KMS-11 (cell line): ENCODE data around the gene MRPL52.

ENCODE experiments used
- H2AFZ ChIP-seq: fragments of 200-600 bp; sonication (generic); 2 replicates; pipeline ENCODE4 v1.6.1; 2016; ENCODE audit warnings: antibody characterized with exemption, mixed run types, low read depth
- H3K27ac ChIP-seq: fragments of 200-600 bp; sonication (generic); 2 replicates; pipeline ENCODE4 v1.6.1; 2016; ENCODE audit warnings: mild to moderate bottlenecking, mixed run types
- H3K27me3 ChIP-seq: fragments of 200-600 bp; sonication (generic); 2 replicates; pipeline ENCODE4 v1.6.1; 2017; ENCODE audit warnings: mild to moderate bottlenecking, low read depth, mixed run types, moderate library complexity; ENCODE audit not compliant: insufficient read depth
- H3K36me3 ChIP-seq: fragments of 200-600 bp; sonication (generic); 2 replicates; pipeline ENCODE4 v1.6.1; 2017; ENCODE audit warnings: mild to moderate bottlenecking, mixed run types; ENCODE audit not compliant: insufficient read depth
- H3K4me1 ChIP-seq: fragments of 200-600 bp; sonication (generic); 2 replicates; pipeline ENCODE4 v1.6.1; 2016; ENCODE audit warnings: mild to moderate bottlenecking, low read depth, mixed run types; ENCODE audit not compliant: poor library complexity, severe bottlenecking
- H3K4me2 ChIP-seq: fragments of 200-600 bp; sonication (generic); 2 replicates; pipeline ENCODE4 v1.7.0; 2016; ENCODE audit warnings: mild to moderate bottlenecking, mixed run types
- H3K4me3 ChIP-seq: fragments of 200-600 bp; sonication (generic); IDR thresholded peaks from 2 replicates; pipeline ENCODE4 v1.6.1; 2017; ENCODE audit warnings: low read depth, low read length, mixed read lengths; ENCODE audit not compliant: insufficient read depth
- H3K79me2 ChIP-seq: fragments of 200-600 bp; sonication (generic); 2 replicates; pipeline ENCODE4 v1.6.1; 2016; ENCODE audit warnings: low read depth, mixed run types; ENCODE audit not compliant: insufficient read depth
- H3K9ac ChIP-seq: fragments of 200-600 bp; sonication (generic); 2 replicates; pipeline ENCODE4 v1.6.1; 2016; ENCODE audit warnings: mild to moderate bottlenecking, mixed run types
- H4K20me1 ChIP-seq: fragments of 200-600 bp; sonication (generic); 2 replicates; pipeline ENCODE4 v1.6.1; 2016; ENCODE audit warnings: mild to moderate bottlenecking, mixed run types; ENCODE audit not compliant: insufficient read depth
- TF ChIP-seq, protein P1 (sequence below): fragments of 200-600 bp; sonication (generic); conservative IDR thresholded peaks from 2 replicates; pipeline ENCODE4 v1.6.1; 2017; ENCODE audit warnings: low read depth, mild to moderate bottlenecking, antibody characterized with exemption, low read length, moderate library complexity, mixed read lengths

The MRPL52 gene

DNA sequence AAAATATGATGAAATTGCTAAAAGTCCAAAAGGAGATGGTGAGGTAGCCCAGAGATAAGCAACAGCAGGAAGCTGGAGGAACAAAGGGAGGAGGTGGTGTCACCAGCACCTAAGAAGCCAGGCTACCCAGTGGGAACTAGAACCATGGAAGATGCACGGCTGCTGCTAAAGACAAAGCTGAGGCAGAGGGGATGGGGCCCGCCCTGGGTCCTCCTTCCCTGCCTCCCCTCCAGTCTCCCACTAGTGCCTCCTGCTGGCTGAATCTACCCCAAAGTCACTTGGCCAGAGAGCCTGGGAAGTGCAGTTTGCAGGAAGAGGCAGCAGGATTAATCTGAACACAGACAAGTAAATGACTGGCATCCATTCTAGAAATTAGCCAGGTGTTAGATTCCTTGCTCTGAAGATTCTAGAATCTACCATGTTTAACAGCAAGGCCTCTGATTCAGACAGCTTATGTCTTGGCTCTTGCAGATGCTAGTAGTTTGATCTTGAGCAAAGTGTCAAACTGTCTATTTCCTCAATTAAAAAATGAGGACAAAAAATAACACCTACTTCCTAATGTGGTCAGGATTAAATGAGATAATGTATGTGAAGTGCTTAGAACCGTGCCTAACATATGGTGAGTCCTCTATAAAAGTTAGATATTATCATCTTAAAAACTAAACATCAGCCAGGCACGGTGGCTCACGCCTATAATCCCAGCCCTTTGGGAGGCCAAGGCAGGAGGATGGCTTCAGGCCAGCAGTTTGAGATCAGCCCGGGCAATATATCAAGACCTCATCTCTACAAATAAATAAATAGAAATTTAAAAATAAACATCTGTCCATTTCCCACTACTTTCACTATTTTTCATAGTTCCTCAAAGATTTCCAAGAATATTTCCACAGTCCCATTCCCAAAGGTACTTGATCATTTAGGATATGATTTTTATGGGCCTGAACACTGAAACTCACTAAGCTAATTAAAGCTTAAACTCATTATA lies 36.0 kb downstream of the MRPL52 start:
- Histone ChIP-seq H2AFZ (no peak overlapping the region), H3K4me3 (no peak overlapping the region), H3K4me1 (peaks cover 14% of the 10 kb centered on the region), H3K9ac (no peak overlapping the region), H4K20me1 (no peaks in the 10 kb centered on the region), H3K27me3 (no peaks in the 10 kb centered on the region), H3K79me2 (no peaks in the 10 kb centered on the region), H3K4me2 (no peak overlapping the region), H3K36me3 (no peaks in the 10 kb centered on the region), H3K27ac (no peak overlapping the region)
- TF ChIP-seq, protein P1, sequence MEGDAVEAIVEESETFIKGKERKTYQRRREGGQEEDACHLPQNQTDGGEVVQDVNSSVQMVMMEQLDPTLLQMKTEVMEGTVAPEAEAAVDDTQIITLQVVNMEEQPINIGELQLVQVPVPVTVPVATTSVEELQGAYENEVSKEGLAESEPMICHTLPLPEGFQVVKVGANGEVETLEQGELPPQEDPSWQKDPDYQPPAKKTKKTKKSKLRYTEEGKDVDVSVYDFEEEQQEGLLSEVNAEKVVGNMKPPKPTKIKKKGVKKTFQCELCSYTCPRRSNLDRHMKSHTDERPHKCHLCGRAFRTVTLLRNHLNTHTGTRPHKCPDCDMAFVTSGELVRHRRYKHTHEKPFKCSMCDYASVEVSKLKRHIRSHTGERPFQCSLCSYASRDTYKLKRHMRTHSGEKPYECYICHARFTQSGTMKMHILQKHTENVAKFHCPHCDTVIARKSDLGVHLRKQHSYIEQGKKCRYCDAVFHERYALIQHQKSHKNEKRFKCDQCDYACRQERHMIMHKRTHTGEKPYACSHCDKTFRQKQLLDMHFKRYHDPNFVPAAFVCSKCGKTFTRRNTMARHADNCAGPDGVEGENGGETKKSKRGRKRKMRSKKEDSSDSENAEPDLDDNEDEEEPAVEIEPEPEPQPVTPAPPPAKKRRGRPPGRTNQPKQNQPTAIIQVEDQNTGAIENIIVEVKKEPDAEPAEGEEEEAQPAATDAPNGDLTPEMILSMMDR = 0 out of 2 replicates have a peak, but pooled peaks have one; percentile 24

DNA sequence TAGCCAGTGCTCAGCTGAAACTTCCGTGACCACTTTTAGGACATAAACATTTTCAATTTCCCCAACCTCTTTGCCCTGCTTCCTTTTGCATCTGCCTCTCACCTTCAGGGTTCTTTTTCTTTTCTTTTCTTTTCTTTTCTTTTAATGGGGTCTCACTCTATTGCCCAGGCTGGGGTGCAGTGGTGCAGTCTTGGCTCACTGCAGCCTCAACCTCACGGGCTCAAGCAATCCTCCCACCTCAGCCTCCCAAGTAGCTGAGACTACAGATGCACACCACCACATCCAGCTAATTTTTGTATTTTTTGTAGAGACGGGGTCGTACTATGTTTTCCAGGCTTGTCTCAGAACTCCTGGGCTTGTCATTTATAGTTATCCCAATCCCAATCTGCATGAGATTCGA lies 37.2 kb downstream of the MRPL52 start:
- TF ChIP-seq, protein P1 = no peak

DNA sequence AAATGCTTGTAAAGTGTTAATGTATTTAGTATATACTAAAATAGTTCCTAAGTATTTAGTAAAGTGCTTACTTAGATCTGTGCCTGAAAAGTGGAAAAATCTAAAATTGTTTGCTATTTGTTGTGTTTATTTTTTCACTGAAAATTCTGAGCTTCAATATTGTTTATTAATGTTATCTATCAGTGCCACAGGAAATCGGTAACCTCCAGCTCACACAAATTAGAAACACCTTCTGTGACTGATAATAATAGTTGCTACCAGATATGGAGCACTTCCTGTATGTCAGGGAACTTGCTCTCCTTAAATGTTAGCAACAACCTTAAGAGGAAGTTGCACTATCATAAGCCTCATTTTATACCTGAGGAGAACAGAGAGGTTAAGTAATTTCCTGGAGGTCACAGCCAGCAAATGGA lies 41.1 kb downstream of the MRPL52 start:
- no peaks in the 10 kb centered on the region for H4K20me1 ChIP-seq
- H3K27me3 ChIP-seq = no peaks in the 10 kb centered on the region
- no peaks in the 10 kb centered on the region for H3K79me2 ChIP-seq
- peak overlapping the region; percentile 95 for H3K4me2 ChIP-seq
- peak overlapping the region; percentile 53; the same call in 1 of the 2 replicates for H2AFZ ChIP-seq
- H3K4me1 ChIP-seq = peaks cover 22% of the 10 kb centered on the region
- H3K27ac ChIP-seq = peak overlapping the region; percentile 69
- H3K4me3 ChIP-seq = no peak overlapping the region
- H3K9ac ChIP-seq = peak overlapping the region; percentile 20; the same call in 1 of the 2 replicates
- TF ChIP-seq, protein P1 = no peak
- no peaks in the 10 kb centered on the region for H3K36me3 ChIP-seq

More for the DNA sequence above, 37.2 kb downstream of the MRPL52 start:
- Histone ChIP-seq H3K9ac (no peak overlapping the region), H4K20me1 (no peaks in the 10 kb centered on the region), H3K4me1 (peaks cover 17% of the 10 kb centered on the region), H3K27me3 (no peaks in the 10 kb centered on the region), H3K4me3 (no peak overlapping the region), H3K27ac (no peak overlapping the region), H3K79me2 (no peaks in the 10 kb centered on the region), H3K36me3 (no peaks in the 10 kb centered on the region), H2AFZ (no peak overlapping the region), H3K4me2 (no peak overlapping the region)

DNA sequence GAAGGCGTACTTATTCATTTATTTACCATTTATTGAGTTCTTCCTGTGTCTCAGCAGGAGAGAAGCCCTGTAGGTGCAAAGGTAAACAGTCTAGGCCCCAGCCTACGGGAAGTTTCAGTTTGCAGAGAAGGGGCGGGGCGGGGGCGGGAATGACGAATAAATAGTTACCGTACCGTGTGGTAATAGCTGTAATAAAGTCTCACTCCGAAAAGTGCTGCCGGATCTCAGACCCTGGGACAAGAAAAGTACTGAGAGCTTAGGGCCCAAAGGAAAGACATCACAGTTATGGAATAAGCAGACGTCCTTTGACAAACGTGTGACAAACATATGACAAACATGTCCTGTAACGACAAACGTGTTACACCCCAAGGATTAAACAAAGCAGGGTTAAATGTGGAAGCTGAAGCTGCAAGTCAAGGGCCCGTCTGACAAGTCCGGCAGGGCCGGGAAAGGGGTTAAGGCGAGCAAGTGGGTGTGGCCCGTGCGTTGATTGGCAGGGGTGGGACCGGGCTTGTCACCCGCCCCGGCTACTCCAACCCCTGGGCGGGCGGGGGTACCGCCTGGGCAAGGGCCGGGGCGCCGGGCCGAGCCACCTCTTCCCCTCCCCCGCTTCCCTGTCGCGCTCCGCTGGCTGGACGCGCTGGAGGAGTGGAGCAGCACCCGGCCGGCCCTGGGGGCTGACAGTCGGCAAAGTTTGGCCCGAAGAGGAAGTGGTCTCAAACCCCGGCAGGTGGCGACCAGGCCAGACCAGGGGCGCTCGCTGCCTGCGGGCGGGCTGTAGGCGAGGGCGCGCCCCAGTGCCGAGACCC lies 41.7 kb downstream of the MRPL52 start, which contains the start of gene LRP10:
TSS of gene LRP10 (plus strand) at position 517 of the 809 bp plus-strand sequence. CDS start 564 bp downstream, outside the sequence.
- no peaks in the 10 kb centered on the region for H3K79me2 ChIP-seq
- H3K27me3 ChIP-seq = no peaks in the 10 kb centered on the region
- H3K4me1 ChIP-seq = peaks cover 22% of the 10 kb centered on the region
- peak within 1 kb of the TSS; percentile 95 for H3K4me2 ChIP-seq
- TF ChIP-seq, protein P1 = no peak
- H4K20me1 ChIP-seq = no peaks in the 10 kb centered on the region
- H3K36me3 ChIP-seq = no peaks in the 10 kb centered on the region
- H3K9ac ChIP-seq = peak within 1 kb of the TSS; percentile 58
- H3K4me3 ChIP-seq = no peak within 1 kb of the TSS
- H3K27ac ChIP-seq = peak within 1 kb of the TSS; percentile 69
- peak within 1 kb of the TSS; percentile 53 for H2AFZ ChIP-seq
